Measurements from ENCODE around the gene HSPG2. TPM values are rescaled to one million over a fixed set of nuclear protein-coding genes. Genes with fewer than 3 reads are reported as not detected.

The HSPG2 gene
- total RNA-seq, 1 donor from 2014 or later = 197 TPM

DNA sequence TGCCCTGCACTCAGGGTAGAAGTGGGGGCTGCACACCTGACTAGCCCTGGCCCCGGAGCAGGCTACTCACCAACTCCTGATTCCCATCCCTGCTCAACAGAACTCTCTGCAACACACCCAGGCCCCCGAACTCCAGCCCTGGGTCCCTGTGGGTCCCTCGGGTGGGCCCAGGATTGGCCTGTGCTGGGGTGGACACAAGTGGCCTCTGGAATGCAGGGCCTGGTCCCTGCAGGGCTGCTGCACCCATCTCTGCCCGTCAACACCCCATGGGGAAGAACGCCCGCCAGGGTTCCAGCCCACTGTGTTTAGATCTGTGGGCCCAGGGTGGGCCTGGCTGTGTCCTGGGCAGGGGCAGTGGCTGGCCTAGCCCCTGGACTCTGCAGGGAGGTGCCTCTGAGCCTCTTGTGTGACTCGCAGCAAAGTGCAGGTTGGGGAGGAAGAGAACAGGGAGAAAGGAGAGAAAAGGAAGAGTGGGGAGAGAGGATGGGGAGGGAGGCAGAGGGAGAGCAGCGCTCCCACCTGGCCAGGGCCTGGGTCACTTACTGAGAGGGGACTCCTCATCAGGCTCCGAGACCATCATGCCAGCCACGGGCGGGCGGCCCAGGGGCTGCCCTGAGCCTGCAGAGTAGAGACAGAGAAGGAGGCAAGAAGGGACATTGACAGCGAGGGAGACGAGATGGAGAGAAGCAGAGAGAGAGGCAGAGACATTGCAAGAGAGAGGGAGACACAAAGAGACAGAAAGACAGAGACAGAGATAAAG lies 43.9 kb downstream of the HSPG2 start:
- no peak overlapping the region for H3K4me3 Mint-ChIP-seq (ENCODE audit: unreplicated experiment)
- DNase-seq (ENCODE audit: extremely low spot score, unreplicated experiment) = peak; percentile 82
- no peak overlapping the region for H3K27ac Mint-ChIP-seq (ENCODE audit: unreplicated experiment)
- no peaks in the 10 kb centered on the region for H3K27me3 Mint-ChIP-seq (ENCODE audit: unreplicated experiment)
- H3K9me3 Mint-ChIP-seq (ENCODE audit: unreplicated experiment) = no peaks in the 10 kb centered on the region
- TF ChIP-seq, protein P1, sequence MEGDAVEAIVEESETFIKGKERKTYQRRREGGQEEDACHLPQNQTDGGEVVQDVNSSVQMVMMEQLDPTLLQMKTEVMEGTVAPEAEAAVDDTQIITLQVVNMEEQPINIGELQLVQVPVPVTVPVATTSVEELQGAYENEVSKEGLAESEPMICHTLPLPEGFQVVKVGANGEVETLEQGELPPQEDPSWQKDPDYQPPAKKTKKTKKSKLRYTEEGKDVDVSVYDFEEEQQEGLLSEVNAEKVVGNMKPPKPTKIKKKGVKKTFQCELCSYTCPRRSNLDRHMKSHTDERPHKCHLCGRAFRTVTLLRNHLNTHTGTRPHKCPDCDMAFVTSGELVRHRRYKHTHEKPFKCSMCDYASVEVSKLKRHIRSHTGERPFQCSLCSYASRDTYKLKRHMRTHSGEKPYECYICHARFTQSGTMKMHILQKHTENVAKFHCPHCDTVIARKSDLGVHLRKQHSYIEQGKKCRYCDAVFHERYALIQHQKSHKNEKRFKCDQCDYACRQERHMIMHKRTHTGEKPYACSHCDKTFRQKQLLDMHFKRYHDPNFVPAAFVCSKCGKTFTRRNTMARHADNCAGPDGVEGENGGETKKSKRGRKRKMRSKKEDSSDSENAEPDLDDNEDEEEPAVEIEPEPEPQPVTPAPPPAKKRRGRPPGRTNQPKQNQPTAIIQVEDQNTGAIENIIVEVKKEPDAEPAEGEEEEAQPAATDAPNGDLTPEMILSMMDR (IDR thresholded peaks at IDR 0.05) = no peak
- H3K36me3 Mint-ChIP-seq (ENCODE audit: unreplicated experiment) = peaks cover 14% of the 10 kb centered on the region
- H3K4me1 Mint-ChIP-seq (ENCODE audit: unreplicated experiment) = peaks cover 26% of the 10 kb centered on the region

DNA sequence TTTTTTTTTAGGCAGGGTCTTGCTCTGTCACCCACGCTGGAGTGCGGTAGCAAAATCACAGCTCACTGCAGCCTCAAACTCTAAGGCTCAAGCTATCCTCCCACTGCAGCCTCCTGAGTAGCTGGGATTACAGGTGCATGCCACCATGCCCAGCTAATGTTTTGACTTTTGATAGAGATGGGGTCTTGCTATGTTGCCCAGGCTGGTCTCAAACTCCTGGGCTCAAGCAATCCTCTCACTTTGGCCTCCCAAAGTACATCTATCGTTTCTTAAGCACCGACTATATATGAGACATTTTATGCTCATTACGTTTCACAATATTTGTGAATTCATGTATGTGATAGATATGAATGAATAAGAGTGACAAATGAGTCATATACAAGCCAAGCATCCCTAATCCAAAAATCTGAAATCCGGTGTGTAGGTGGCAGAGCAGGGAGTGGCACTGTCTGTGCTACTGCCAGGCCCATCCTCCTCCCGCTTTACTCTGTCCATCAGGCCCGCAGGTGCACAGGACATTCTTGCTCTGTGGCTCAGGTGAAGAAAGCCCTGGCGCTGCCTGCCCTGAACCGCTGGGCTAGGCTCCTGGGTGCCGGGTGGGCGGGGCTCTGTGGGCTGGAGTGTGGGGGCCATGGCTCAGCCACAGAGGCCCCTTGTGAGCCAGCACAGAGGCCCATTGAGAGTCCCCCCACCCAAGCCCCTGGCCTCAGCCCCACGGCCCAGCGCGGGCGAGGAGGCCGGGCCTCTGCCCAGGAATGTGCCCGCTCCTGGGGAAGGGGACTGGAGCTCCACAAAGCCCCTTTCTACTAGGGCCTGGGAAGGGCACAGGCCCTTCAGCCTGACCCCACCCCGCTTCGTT lies 45.3 kb downstream of the HSPG2 start:
- H3K9me3 Mint-ChIP-seq (ENCODE audit: unreplicated experiment) = no peaks in the 10 kb centered on the region
- H3K36me3 Mint-ChIP-seq (ENCODE audit: unreplicated experiment) = peaks cover 17% of the 10 kb centered on the region
- TF ChIP-seq, protein P1 (IDR thresholded peaks at IDR 0.05) = no peak
- H3K4me1 Mint-ChIP-seq (ENCODE audit: unreplicated experiment) = peaks cover 12% of the 10 kb centered on the region
- no peak overlapping the region for H3K27ac Mint-ChIP-seq (ENCODE audit: unreplicated experiment)
- H3K27me3 Mint-ChIP-seq (ENCODE audit: unreplicated experiment) = no peaks in the 10 kb centered on the region
- DNase-seq (ENCODE audit: extremely low spot score, unreplicated experiment) = peak; percentile 82
- no peak overlapping the region for H3K4me3 Mint-ChIP-seq (ENCODE audit: unreplicated experiment)

DNA sequence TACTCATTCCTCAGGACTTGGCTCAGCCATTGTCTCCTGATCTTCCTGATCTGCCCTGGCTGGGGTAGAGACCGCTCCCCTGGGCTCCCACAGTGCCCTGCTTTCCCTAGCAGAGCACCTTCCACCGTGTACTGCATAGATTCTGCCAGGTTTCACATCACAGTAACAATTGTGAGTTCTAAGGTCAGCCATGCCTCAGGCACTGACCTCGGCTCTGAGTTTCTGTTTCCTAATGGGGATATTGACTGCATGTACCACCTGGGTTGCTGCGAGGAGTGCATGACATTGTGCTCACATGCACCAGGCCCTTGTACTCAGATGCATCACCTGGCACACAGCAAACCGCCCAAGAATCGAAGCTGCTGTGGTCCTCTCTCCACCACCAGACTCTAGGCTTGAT lies 46.0 kb downstream of the HSPG2 start:
- Mint-ChIP-seq H3K4me1 (ENCODE audit: unreplicated experiment) (peaks cover 6% of the 10 kb centered on the region), H3K27ac (ENCODE audit: unreplicated experiment) (no peak overlapping the region), H3K9me3 (ENCODE audit: unreplicated experiment) (no peaks in the 10 kb centered on the region), H3K36me3 (ENCODE audit: unreplicated experiment) (peaks cover 21% of the 10 kb centered on the region), H3K4me3 (ENCODE audit: unreplicated experiment) (no peak overlapping the region), H3K27me3 (ENCODE audit: unreplicated experiment) (no peaks in the 10 kb centered on the region)
- no peak for DNase-seq (ENCODE audit: extremely low spot score, unreplicated experiment)
- TF ChIP-seq, protein P1 (IDR thresholded peaks at IDR 0.05) = no peak

DNA sequence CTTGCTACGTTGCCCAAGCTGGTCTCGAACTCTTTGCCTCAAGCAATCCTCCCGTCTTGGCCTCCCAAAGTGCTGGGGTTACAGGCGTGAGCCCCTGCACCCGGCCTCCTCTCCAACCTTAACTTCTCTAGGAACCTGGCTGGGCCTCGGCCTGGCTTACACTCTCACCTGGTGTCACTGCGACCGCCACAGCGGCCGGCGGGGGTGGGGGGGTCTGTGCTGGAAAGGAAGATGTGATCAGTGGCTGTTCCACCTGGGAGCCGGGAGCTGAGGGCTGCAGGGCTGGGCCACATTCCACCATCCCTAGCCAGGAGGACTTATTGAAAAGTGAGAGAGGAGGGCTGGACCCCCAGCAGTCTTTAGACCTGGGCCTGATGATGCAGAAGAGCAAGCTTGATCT lies 48.6 kb downstream of the HSPG2 start:
- Mint-ChIP-seq H3K27me3 (ENCODE audit: unreplicated experiment) (no peaks in the 10 kb centered on the region), H3K4me3 (ENCODE audit: unreplicated experiment) (no peak overlapping the region), H3K27ac (ENCODE audit: unreplicated experiment) (no peak overlapping the region), H3K9me3 (ENCODE audit: unreplicated experiment) (no peaks in the 10 kb centered on the region), H3K4me1 (ENCODE audit: unreplicated experiment) (peaks cover 1% of the 10 kb centered on the region), H3K36me3 (ENCODE audit: unreplicated experiment) (peaks cover 33% of the 10 kb centered on the region)
- DNase-seq (ENCODE audit: extremely low spot score, unreplicated experiment) = no peak
- TF ChIP-seq, protein P1 (IDR thresholded peaks at IDR 0.05) = no peak

DNA sequence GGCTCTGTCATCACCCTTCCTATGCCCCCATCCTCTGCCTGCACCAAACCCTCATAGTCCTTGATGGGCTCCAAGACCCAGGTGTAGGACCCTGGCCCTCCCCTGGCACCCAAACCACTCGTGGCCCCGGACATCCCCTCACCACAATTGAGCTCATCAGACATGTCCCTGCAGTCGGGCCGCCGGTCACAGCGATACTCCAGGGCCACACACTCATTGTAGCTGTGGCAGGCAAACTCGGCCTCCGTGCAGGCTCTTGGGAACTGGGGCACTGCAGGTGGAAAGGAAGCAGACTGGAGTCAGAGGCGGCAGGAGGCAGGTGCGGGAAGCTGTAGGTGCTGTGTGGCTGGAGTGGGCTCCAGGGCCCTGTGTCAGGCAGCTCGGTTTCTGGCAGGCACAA lies 49.3 kb downstream of the HSPG2 start:
- no peak overlapping the region for H3K4me3 Mint-ChIP-seq (ENCODE audit: unreplicated experiment)
- no peaks in the 10 kb centered on the region for H3K9me3 Mint-ChIP-seq (ENCODE audit: unreplicated experiment)
- no peak overlapping the region for H3K27ac Mint-ChIP-seq (ENCODE audit: unreplicated experiment)
- no peak for DNase-seq (ENCODE audit: extremely low spot score, unreplicated experiment)
- TF ChIP-seq, protein P1 (IDR thresholded peaks at IDR 0.05) = no peak
- H3K4me1 Mint-ChIP-seq (ENCODE audit: unreplicated experiment) = no peaks in the 10 kb centered on the region
- peaks cover 35% of the 10 kb centered on the region for H3K36me3 Mint-ChIP-seq (ENCODE audit: unreplicated experiment)
- no peaks in the 10 kb centered on the region for H3K27me3 Mint-ChIP-seq (ENCODE audit: unreplicated experiment)
